ENCODE data around the gene CCNC.

Gene CCNC

GRCh38 chr6:99514089-99514488 lies 54.4 kb downstream of the CCNC start:
- FAIRE-seq (peak; percentile 31), DNase-seq (ENCODE audit: insufficient read length, low spot score) (no peak)
- TF ChIP-seq POU2F2 (IDR thresholded peaks at IDR 0.05; ENCODE audit: low read depth, low read length) (no peak), PAX5 (IDR thresholded peaks at IDR 0.05; ENCODE audit: insufficient read depth, low read length, severe bottlenecking) (no peak), POLR2A (IDR thresholded peaks at IDR 0.05; ENCODE audit: low read depth, low read length) (no peak), POLR2AphosphoS5 (IDR thresholded peaks at IDR 0.05; ENCODE audit: low read depth, low read length) (no peak), TAF1 (IDR thresholded peaks at IDR 0.05; ENCODE audit: low read depth, low read length) (no peak)

- no peak for FAIRE-seq
- DNase-seq (ENCODE audit: insufficient read length, low spot score), result no peak
- TF ChIP-seq SPI1 (IDR thresholded peaks at IDR 0.05; ENCODE audit: low read depth, low read length) (no peak), PAX5 (IDR thresholded peaks at IDR 0.05; ENCODE audit: insufficient read depth, low read length, severe bottlenecking) (no peak), TAF1 (IDR thresholded peaks at IDR 0.05; ENCODE audit: low read depth, low read length) (no peak), POU2F2 (IDR thresholded peaks at IDR 0.05; ENCODE audit: low read depth, low read length) (no peak), POLR2AphosphoS5 (IDR thresholded peaks at IDR 0.05; ENCODE audit: low read depth, low read length) (no peak), POLR2A (IDR thresholded peaks at IDR 0.05; ENCODE audit: low read depth, low read length) (no peak)
These were observed 56.4 kb downstream of the CCNC start for GRCh38 chr6:99512033-99512432.

- TF ChIP-seq POLR2A (IDR thresholded peaks at IDR 0.05; ENCODE audit: low read depth, low read length), result no peak
- TF ChIP-seq TAF1 (IDR thresholded peaks at IDR 0.05; ENCODE audit: low read depth, low read length), result no peak
- no peak for TF ChIP-seq POU2F2 (IDR thresholded peaks at IDR 0.05; ENCODE audit: low read depth, low read length)
- no peak for TF ChIP-seq POLR2AphosphoS5 (IDR thresholded peaks at IDR 0.05; ENCODE audit: low read depth, low read length)
- no peak for TF ChIP-seq SPI1 (IDR thresholded peaks at IDR 0.05; ENCODE audit: low read depth, low read length)
- no peak for TF ChIP-seq PAX5 (IDR thresholded peaks at IDR 0.05; ENCODE audit: insufficient read depth, low read length, severe bottlenecking)
- DNase-seq (ENCODE audit: insufficient read length, low spot score) (no peak), FAIRE-seq (no peak)
These were observed 60.8 kb downstream of the CCNC start for GRCh38 chr6:99507648-99508047.

- TF ChIP-seq POU2F2 (IDR thresholded peaks at IDR 0.05; ENCODE audit: low read depth, low read length), result no peak
- TF ChIP-seq SPI1 (IDR thresholded peaks at IDR 0.05; ENCODE audit: low read depth, low read length), result no peak
- no peak for TF ChIP-seq POLR2AphosphoS5 (IDR thresholded peaks at IDR 0.05; ENCODE audit: low read depth, low read length)
- TF ChIP-seq TAF1 (IDR thresholded peaks at IDR 0.05; ENCODE audit: low read depth, low read length), result no peak
- TF ChIP-seq POLR2A (IDR thresholded peaks at IDR 0.05; ENCODE audit: low read depth, low read length), result no peak
- no peak for TF ChIP-seq PAX5 (IDR thresholded peaks at IDR 0.05; ENCODE audit: insufficient read depth, low read length, severe bottlenecking)
- no peak for DNase-seq (ENCODE audit: insufficient read length, low spot score)
- no peak for FAIRE-seq
These were observed 66.7 kb downstream of the CCNC start for GRCh38 chr6:99501762-99502161.

- FAIRE-seq (no peak), DNase-seq (ENCODE audit: insufficient read length, low spot score) (no peak)
- TF ChIP-seq PAX5 (IDR thresholded peaks at IDR 0.05; ENCODE audit: insufficient read depth, low read length, severe bottlenecking), result no peak
- no peak for TF ChIP-seq SPI1 (IDR thresholded peaks at IDR 0.05; ENCODE audit: low read depth, low read length)
- TF ChIP-seq TAF1 (IDR thresholded peaks at IDR 0.05; ENCODE audit: low read depth, low read length), result no peak
- TF ChIP-seq POLR2A (IDR thresholded peaks at IDR 0.05; ENCODE audit: low read depth, low read length), result no peak
- no peak for TF ChIP-seq POLR2AphosphoS5 (IDR thresholded peaks at IDR 0.05; ENCODE audit: low read depth, low read length)
- TF ChIP-seq POU2F2 (IDR thresholded peaks at IDR 0.05; ENCODE audit: low read depth, low read length), result no peak
These were observed 70.0 kb downstream of the CCNC start for GRCh38 chr6:99498421-99498820.

GRCh38 chr6:99495466-99495865 lies 73.0 kb downstream of the CCNC start:
- DNase-seq (ENCODE audit: insufficient read length, low spot score) (no peak), FAIRE-seq (peak; percentile 20)
- TF ChIP-seq PAX5 (IDR thresholded peaks at IDR 0.05; ENCODE audit: insufficient read depth, low read length, severe bottlenecking) (no peak), TAF1 (IDR thresholded peaks at IDR 0.05; ENCODE audit: low read depth, low read length) (no peak), SPI1 (IDR thresholded peaks at IDR 0.05; ENCODE audit: low read depth, low read length) (no peak), POLR2A (IDR thresholded peaks at IDR 0.05; ENCODE audit: low read depth, low read length) (no peak), POLR2AphosphoS5 (IDR thresholded peaks at IDR 0.05; ENCODE audit: low read depth, low read length) (no peak), POU2F2 (IDR thresholded peaks at IDR 0.05; ENCODE audit: low read depth, low read length) (no peak)
